ENCODE results near the gene TBL1Y.

The TBL1Y gene

DNA sequence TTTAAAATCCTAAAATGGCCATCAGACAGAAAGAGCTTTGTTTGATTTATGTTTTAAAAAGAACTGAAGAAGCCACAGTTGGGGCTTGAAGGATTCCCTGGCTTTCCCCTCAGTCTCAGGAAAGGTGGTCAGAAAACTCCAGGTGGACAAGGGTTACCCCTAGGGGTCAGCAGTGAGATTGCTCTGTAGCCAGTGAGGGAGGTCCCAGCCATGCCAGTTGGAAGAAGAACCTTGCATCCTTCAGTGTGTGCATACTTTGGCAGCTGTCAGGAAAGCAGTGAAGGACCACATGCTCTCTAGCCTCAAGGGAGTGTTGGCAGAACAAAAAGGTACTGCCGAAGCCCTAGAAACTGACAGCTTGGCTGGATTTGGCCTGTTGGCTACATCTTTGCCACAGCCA, 182.3 kb downstream of the TBL1Y start:
- DNase-seq = no peak

DNA sequence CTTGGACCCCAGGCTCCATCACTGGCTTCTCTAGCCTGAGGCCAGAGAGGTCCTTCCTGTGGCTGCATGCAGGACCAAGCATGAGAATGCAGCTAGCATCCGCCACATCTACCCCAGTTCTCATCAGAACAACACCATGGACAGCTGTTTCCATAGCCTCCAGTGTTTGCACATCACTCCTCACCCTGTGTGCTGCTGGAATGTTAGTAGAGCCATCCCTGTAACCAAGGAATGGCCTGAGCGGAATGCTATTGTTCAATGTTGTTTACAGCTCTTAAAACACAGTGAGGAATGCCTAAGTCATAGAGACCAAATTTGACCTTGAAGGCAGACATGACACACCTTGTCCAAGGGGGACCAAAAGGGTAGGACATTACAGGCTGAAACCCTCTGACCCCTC, 183.9 kb downstream of the TBL1Y start:
- DNase-seq = no peak

DNA sequence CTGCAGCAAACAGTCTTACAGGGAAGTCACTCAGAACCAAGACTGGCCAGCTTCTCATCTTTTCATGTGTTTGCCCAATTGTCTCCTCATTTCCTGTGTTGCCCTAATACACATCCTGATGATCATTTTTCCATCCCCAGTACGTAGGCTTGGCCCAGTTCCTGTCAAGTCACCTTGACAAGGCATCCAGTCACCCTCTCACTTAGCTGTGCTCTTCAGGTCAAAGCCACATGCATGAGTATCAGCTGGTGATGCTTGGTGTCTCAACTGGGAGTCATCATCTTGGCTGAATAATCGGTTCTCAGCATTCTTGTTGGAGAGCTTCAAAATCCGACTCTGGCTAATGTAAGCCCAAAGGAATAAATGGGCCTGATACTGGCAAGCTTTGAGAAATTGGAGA, 186.5 kb downstream of the TBL1Y start:
- no peak for DNase-seq

DNA sequence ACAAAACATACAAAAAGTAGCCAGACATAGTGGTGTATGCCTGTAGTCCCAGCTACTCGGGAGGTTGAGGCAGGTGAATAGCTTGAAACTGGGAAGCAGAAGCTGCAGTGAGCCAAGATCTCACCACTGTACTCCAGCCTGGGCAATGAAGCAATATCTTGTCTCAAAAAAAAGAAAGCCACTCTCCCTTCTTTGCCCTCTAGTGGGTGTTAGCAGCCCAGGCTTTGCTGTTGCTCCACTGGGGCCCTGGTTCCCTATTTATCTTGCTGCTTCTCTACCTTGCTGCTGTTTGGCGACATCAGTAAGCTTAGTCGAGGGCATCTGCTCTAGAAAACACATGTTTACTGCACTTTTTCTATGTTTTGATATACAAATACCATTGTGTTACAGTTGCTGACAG, 189.2 kb downstream of the TBL1Y start:
- DNase-seq = no peak

DNA sequence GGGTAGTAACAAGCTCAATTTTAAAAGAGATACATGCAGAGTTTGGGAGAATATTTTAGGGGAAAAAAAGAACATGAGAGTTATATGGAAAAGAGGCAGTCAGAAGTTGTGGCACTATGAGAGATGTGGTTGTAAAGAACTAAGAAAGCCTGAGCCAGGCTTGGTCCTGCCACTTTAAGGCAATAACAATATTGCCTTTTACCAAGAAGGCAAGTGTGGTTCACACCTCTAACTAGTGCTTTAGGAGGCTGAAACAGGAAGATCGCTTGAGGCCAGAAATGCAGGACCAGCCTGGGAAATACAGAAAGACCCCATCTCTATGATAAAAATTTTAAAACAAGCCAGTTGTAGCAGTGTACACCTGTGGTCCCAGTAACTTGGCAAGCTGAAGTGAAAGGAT, 192.2 kb downstream of the TBL1Y start:
- DNase-seq = no peak

DNA sequence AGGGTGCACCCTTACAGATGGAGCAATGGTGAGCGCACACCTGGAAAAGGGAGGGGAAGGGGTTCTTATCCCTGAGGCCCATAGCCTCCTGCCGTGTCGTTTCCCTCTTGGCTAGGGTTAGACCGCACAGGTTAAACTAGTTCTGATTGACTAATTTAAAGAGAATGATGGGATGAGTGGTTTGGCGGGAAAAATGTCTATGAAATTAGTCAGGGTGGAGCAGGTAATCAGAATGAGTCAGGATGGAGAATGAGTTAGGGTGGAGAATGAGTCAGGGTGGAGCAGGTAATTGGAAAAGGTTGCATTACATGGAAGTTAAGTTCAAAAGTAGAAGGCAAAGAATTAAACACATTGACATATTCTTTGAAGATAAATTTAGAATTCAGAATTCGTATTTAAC, 196.7 kb downstream of the TBL1Y start:
- no peak for DNase-seq

DNA sequence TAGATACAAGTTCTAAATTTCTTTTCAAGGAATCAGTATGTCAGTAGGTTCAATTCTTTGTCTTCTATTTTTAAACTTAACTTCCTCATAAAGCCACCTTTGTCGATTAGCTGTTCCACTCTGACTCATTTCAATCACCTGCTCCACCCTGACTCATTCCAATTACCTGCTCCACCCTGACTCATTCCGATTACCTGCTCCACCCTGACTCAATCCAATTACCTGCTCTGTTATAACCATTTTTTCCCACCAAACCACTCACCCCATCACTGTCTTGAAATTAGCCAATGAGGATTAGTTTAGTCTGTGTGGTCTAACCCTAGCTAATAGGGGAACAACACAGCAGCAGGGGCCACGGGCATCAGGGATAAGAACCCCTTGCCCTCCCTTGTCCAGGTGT, 199.6 kb downstream of the TBL1Y start:
- no peak for DNase-seq

DNA sequence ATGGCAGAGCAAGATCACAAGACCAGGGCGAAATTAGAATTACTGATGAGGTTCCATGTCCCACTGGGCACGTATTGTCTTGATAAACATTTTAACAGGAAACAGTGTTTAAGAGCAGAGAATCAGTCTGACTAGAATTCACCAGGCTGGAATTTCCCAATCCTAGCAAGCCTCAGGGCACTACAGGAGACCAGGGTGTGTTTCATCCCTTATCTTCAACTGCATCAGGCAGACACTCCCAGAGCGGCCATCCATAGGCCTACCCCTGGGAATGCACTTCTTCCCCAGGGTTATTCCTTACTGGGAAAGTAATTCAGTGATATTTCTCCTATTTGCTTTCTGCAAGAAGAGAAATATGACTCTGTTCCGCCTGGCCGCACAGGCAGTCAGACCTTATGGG, 205.4 kb downstream of the TBL1Y start:
- no peak for DNase-seq

DNA sequence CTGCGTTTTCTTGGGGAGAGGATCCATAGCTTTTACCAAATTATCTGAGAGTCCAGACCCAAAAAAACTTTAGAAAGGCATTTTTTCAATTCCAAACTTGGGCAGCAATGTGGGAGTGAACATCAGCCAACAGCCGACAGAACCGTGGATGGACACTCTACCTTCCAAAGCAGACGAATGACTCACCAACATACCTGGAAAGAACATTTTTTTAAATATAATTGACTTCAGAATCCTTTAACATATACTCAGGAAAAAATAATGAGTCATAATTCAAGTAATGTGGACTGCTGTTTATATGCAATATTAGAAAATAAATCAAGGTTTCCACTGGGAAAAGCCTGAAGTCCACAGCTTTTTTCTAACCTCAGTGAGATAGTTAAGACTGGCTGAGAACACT, 211.7 kb downstream of the TBL1Y start:
- no peak for DNase-seq

DNA sequence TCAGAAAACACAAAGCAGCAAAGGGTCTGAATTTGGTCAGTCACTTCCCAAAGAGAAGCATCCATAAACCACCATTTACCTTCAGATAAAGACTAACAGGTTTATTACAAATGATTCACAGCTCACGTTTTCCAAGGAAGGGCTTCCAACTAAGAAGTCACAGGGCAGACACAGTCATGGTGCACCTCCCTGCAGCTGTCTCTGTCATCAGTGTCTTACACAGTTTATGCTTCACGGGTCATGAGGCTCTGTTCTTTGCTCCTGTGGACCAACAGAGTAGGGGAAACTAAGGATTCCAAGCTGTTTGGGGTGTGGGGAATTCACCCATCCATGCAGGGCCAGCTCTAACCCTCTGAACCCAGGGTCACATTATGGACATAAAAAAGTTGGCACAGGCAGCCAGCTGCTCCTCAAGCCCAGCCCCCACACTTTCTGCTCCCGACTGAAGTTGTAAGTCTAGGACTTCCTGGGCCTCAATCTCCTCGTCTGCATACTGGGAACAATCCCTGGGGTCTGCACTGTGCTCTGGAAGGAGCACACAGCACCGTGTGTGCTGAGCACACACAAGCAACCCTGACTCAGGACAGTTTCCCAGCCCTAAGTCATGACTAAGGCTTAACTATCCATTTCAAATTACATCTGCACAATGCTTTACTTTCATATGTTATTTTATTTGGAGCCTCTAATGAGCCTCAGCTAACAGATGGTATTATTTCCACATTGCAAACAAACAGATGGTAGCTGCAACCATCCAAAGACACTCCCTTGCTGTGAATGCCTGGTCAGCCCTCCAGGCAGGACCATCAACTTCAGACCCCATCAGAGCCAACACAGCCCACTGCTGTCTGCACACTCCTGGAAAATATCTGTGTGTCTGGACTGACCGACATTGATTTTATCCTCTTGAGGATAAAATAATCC, 214.9 kb downstream of the TBL1Y start:
- DNase-seq = no peak

DNA sequence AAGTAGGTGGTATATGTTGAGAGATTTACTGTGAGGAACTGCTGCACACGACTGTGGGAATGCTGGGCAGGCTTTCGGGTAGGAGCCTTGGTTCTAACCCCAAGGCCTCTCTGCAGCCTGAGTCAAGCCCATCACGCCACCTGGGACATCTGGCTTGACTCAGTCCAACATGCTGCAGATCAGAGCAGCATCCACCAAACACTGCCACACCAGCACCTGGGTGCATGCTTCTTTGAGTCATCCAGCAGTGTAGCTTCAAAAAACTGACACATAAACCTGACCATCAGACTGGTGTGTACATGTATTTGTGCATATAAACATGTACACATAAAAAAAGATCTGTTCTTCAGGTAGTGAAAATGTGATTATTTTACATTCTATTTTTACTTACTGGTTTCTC, 217.7 kb downstream of the TBL1Y start:
- no peak for DNase-seq
